ENCODE measurements around the gene CLCN7. TPM values are rescaled to one million over a fixed set of nuclear protein-coding genes. Genes with fewer than 3 reads are reported as not detected.

Gene CLCN7
- total RNA-seq, 1 experiment from 2014 or later: 70.0 TPM

DNA sequence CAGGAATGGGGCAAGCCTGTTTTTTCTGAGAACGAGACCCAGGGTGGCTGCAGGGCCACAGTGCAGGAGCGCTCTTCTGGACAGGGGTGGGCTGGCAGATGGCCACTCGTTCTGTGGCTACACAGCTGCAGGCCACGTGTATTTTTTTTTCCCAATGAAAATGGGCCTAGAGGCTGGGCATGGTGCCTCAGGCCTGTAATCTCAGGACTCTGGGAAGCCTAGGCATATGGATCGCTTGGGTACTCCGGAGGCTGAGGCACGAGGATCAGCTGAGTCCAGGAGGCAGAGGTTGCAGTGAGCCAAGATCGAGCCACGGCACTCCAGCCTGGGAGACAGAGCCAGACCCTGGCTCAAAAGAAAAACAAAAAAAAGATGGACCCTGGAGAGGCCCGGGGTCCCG is 67.1 kb downstream of the CLCN7 start:
- no peak for TF ChIP-seq CTCF (conservative IDR thresholded peaks at IDR 0.05)
- H2BK12ac ChIP-seq (ENCODE audit: insufficient read length, low read depth, low read length): no peak overlapping the region
- H2AFZ ChIP-seq (ENCODE audit: low read length): no peak overlapping the region
- no peak overlapping the region for H3T11ph ChIP-seq (ENCODE audit: low read length)
- H3K4me3 Mint-ChIP-seq: peak overlapping the region; percentile 69 to 70
- peak overlapping the region in 1 of 3 experiments; percentile 70; a peak in 1 of 7 replicates for H3K27ac Mint-ChIP-seq
- no peak overlapping the region for H2BK20ac ChIP-seq (ENCODE audit: low read depth, low read length, poor library complexity, severe bottlenecking)
- no peaks in the 10 kb centered on the region for H3K9me3 ChIP-seq (ENCODE audit: control insufficient read depth, low read depth, low read length)
- H3K4me1 ChIP-seq (ENCODE audit: insufficient read depth, low read length): no peaks in the 10 kb centered on the region
- H4K5ac ChIP-seq (ENCODE audit: insufficient read length, low read depth, low read length): no peak overlapping the region
- peaks cover 0 to 2% of the 10 kb centered on the region in 2 experiments; a peak in 1 of 4 replicates for H3K4me1 Mint-ChIP-seq
- H2BK5ac ChIP-seq (ENCODE audit: insufficient read length, low read length): no peak overlapping the region
- no peak overlapping the region for H4K8ac ChIP-seq (replicated peaks; ENCODE audit: insufficient read length, low read depth, low read length)
- H4K20me1 ChIP-seq (ENCODE audit: control insufficient read depth, insufficient read depth, insufficient read length): no peaks in the 10 kb centered on the region
- H3K14ac ChIP-seq (ENCODE audit: insufficient read depth, low read length): no peak overlapping the region
- H3K9ac ChIP-seq (ENCODE audit: extremely low read depth, insufficient read length, low read length): no peak overlapping the region
- H3K79me1 ChIP-seq (ENCODE audit: insufficient read depth, low read depth, low read length, poor library complexity, severe bottlenecking): no peaks in the 10 kb centered on the region
- no peak overlapping the region for H4K91ac ChIP-seq (ENCODE audit: insufficient read length, low read depth, low read length)
- no peak for DNase-seq
- no peaks in the 10 kb centered on the region for H3K27me3 Mint-ChIP-seq (ENCODE audit: low read depth)
- H3K27ac ChIP-seq (ENCODE audit: insufficient read length, low read depth, low read length): no peak overlapping the region
- H3K9me3 Mint-ChIP-seq: no peaks in the 10 kb centered on the region
- no peaks in the 10 kb centered on the region for H3K27me3 ChIP-seq (ENCODE audit: insufficient read depth, low read length)
- H3K36me3 Mint-ChIP-seq (ENCODE audit: insufficient read depth in 1 of 3, low read depth in 3 of 3): peaks cover 0 to 10% (median 4%) of the 10 kb centered on the region in 3 experiments; a peak in 4 of 7 replicates
- no peak overlapping the region for H3K4me2 ChIP-seq (ENCODE audit: insufficient read depth, insufficient read length, low read length)
- H3K23ac ChIP-seq (ENCODE audit: insufficient read length, low read depth, low read length): no peak overlapping the region
- H3K4ac ChIP-seq (ENCODE audit: low read depth, low read length): no peak overlapping the region
- H2BK120ac ChIP-seq (ENCODE audit: low read depth, low read length, poor library complexity, severe bottlenecking): no peak overlapping the region
- H3K23me2 ChIP-seq (ENCODE audit: insufficient read length, low read depth, low read length, poor library complexity, severe bottlenecking): no peaks in the 10 kb centered on the region
- WGBS (ENCODE audit: extremely low coverage, insufficient read length, low lambda C conversion rate): no CpG with 5 or more reads among the region's 11 CpGs
- H3K56ac ChIP-seq (ENCODE audit: insufficient read length, low read depth, low read length): no peak overlapping the region
- H3K18ac ChIP-seq (ENCODE audit: insufficient read length, low read depth, low read length): peak overlapping the region; percentile 30
- H3K79me2 ChIP-seq (ENCODE audit: insufficient read depth, low read length): no peaks in the 10 kb centered on the region; the same call in 1 of the 2 replicates
- H2BK15ac ChIP-seq (ENCODE audit: low read depth, low read length): no peak overlapping the region
- no peak overlapping the region for H2AK5ac ChIP-seq (ENCODE audit: insufficient read length, low read length)
